Stimulated activated CD8-positive, alpha-beta memory T cell treated with anti-CD3 and anti-CD28 coated beads, Interleukin-7, amount 100 ng/mL, for 1 hour (primary cell): Measurements from ENCODE around the gene SLC50A1.
"Not testable (repeated sequence)": the region's sequence is repeated elsewhere in the genome, so short reads cannot be mapped to it uniquely, and the experiment has no call there.

Experiments
- DNase-seq, 2 donors: peaks; one replicate each; pipeline ENCODE4 v3.0.0-alpha.2; 2020; ENCODE audit warnings: low read depth in 2 of 2

Gene SLC50A1

DNA sequence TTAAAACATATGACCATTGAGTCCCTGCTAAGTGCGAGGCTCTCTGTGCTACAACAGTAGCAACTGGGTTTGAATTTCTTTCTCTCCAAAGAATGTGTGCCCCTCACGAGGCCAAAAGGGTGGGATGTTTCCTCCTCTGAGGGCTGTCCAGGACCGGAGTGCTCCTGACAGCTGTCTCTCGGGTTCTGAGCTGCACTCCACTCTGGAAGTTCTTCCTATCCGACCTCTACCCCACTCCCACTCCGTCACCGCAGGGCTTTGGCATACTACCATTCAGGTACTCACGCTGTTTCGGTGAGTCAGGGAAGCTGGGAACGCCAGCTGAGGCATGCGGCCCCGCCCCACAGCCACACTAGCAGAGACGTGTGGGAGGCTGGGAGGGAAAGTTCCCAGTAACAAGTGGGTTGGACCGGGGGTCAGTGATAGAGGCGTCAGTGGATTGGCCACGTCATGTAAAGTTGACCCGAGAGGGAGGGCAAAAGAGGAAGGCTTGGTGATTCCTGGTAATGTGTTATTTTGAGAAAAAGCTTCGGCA is 705 bp upstream of the SLC50A1 start:
- DNase-seq = no peak

DNA sequence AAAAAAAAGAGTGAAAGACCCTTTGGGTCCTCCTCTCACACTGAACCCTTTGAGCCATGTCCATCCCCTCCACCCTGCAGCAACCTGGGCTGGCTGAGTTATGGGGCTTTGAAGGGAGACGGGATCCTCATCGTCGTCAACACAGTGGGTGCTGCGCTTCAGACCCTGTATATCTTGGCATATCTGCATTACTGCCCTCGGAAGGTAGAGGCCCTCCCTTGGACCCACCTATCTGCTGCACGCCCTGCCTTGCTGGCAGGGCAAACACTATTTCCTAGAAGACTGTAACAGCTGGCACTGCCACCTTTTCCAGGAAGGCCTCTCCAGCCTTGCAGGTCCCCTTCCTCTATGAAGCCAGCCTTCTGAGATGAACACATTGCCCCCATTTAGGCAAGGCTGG is 1.1 kb downstream of the SLC50A1 start:
- DNase-seq = no peak

DNA sequence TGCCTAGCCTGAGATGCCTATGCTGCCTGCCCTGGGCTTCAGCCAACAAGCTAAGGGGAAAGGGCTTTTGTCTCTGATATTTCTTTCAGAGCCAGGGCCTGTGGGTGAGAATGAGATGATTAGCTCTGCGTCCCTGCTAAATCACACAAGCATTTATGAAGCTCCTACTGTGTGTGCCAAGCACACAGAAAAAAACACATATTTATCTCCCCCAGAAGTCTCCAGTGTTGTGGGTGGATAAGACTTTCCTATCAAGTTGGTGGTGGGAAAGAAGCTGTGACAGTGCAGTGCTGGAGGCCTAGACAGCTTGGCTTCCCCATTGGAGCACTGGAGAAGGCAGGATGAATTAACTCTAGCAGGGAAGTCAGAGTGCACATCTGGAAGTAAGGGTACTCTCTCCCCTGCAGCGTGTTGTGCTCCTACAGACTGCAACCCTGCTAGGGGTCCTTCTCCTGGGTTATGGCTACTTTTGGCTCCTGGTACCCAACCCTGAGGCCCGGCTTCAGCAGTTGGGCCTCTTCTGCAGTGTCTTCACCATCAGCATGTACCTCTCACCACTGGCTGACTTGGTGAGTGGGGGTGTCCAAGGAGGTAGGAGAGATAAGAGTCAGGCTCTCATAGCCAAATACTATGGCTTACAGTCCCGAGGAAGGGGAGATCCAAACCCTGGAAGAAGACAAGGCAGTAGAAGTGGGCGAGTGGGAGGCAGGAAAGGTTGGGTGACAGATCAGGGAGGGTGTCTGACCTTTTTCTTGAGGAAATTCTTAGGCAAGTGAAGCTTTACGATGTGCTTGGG is 1.7 kb downstream of the SLC50A1 start:
- DNase-seq = no peak

DNA sequence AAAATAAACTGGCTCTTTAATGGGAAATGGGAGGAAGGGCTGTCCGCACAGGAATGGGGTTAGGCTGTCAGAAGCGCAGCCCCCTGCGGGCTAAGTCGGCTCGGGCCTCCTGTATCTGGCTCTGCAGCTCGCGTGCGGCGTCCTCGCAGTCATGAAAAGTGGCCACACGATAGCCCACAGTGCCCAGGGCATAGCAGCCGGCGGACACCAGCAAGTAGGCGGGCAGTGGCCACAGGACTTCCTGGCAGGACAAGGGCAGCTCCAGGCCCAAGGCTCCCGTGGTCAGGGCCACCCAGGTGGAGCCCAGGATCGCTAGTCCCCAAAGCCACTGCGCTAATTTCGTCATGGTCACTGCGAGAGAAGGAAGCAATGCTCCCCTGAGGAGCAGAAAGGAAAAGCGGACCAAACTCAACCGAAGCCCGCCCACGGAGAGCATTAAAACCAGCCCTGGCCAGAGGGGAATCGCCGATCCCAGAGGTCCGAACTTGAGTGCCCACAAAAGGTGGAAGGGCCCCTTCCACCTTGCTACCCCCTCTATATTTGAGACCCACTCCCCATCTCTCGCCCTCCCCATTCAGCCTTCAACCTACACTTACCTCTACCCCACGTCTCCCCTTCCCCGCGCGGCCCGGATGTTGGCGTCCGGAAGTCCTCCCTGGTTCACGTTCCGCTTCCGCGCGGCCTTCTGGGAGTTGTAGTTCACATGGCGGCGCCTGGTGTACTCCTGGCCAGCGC is 4.4 kb downstream of the SLC50A1 start, which contains the start of gene DPM3:
DPM3 (minus strand) TSS at position 637 of the 735 bp plus-strand sequence; CDS start at position 346, 291 bp downstream.
- DNase-seq = peak; percentile 75 to 76

DNA sequence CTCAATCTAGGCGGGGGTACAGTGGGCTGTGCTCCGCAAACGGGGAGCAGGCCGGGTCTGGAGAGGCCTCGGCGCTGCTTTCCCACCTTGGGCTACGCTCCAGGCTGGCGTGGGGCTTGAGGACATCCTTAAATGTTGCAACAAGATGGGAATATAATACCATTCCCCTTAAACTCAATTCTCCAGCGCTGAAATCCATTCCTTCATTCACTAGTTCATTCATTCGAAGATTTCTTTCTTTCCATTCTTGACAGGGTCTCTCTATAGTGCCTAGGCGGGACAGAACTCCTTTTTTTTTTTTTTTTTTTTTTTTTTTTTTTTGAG is 4.9 kb downstream of the SLC50A1 start:
- no peak for DNase-seq

DNA sequence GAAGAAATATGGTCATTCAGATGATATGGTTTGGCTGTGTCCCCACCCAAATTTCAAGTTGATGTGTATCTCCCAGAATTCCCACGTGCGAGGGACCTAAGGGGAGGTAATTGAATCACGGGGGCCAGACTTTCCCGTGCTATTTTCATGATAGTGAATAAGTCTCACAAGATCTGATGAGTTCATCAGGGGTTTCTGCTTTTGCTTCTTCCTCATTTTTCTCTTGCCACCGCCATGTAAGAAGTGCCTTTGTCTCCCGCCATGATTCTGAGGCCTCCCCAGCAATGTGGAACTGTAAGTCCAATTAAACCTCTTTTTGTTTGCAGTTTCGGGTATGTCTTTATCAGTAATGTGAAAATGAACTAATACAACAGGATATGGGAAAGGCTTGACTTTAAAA is 6.1 kb downstream of the SLC50A1 start:
- no peak for DNase-seq

DNA sequence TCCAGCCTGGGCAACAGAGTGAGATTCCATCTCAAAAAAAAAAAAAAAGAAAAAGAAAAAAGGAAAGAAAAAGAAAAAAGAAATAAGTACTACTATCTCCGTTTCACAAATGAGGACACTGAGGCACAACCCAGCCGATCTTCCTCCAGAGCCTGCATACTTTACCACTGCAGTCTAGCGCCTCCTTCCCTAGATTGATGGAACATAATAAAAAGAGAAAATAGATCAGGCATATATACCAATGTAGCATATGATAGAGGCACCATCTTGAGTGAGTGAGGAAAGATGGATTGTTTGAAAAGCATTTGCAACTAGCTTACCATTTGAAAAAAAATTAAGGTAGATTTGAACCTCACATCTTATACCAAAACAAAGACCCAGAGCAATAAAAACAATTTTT is 9.8 kb downstream of the SLC50A1 start:
- no peak for DNase-seq

DNA sequence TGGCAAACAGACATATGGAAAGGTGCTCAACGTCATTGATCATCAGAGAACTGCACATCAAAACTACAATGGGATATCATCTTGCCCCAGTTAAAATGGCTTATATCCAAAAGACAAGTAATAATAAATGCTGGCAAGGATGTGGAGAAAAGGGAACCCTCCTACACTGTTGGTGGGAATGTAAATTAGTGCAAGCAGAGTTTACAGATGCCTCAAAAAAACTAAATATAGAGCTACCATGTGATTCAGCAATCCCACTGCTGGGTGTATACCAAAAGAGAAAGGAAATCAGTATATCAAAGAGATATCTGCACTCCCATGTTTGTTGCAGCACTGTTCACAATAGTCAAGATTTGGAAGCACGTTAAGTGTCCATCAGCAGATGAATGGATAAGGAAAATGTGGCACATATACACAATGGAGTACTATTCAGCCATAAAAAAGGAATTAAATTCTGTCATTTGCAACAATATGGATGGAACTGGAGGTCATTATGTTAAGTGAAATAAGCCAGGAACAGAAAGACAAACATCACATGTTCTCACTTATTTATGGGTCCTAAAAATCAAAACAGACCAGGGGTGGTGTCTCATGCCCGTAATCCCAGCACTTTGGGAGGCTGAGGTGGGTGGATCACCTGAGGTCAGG is 20.5 kb downstream of the SLC50A1 start:
- DNase-seq = not testable (repeated sequence)

DNA sequence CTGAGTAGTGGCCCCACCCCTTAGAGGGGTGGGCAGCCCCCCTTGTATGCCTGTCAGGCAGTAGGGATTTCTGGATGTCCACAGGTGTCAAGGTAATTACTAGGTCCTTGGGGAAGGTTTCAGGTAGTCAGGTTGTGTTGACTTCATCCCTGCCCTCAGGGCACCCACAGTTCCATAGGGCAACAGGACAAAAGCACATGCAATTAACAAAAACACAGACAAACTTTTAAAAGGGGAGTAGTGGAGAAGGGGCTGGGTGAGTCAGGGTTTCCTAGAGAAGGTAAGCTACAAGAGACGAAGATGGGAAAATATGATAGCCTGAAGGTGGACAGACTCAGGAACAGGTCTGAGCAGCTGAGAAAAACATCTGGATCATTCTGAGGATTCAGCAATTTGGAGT is 23.3 kb downstream of the SLC50A1 start:
- no peak for DNase-seq

DNA sequence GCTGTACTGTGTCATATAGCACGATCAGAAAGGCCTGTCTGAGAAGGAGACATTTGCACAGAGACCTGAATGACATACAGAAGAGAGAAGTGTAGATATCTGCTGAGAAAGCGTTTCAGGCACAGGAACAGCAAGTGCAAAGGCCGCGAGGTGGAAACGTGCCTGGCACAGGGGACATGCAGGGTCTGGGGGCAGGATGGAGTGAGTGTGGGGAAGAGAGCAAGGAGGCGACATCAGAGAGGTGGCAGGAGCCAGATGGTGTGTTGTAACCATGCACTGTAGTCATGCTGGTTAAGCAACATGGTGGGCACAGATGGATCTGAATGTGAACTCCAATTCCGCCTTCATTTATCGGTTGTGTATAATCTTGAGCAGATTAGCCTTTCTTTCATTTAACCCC is 24.5 kb downstream of the SLC50A1 start:
- DNase-seq = no peak

DNA sequence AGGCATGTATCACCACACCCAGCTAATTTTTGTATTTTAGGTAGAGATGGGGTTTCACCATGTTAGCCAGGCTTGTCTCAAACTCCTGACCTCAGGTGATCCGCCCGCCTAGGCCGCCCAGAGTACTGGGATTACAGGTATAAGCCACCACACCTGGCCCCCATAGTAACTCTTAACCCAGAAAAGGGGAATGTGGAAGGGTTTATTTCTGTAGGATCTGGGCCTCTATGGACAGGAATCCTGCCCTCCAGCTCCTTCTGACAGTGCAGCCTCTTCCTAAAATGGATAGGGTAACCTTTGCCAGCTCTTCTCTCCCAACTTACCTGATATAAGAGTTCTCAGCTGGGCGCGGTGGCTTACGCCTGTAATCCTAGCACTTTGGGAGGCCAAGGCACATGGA is 27.0 kb downstream of the SLC50A1 start:
- not testable (repeated sequence) for DNase-seq

DNA sequence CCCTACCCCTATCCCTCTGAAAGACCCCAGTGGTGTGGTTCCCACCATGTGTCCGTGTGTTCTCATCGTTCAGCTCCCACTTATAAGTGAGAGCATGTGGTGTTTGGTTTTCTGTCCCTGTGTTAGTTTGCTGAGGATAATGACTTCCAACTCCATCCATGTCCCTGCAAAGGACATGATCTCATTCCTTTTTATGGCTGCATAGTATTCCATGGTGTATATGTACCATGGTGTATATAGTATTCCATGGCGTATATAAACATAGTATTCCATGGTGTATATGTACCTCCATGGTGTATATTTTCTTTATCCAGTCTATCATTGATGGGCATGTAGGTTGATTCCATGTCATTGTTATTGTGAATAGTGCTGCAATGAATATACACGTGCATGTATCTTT is 28.1 kb downstream of the SLC50A1 start:
- not testable (repeated sequence) for DNase-seq

DNA sequence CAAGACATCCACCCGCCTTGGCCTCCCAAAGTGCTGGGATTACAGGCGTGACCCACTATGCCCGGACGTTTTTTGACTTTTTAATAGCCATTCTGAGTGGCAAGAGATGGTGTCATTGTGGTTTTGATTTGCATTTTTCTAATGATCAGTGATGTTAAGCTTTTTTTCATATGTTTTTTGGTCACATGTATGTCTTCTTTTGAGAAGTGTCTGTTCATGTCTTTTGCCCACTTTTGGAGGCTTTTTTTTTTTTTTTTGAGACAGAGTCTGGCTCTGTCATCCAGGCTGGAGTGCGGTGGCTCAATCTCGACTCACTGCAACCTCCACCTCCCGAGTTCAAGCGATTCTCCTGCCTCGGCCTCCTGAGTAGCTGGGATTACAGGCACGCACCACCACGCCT is 29.0 kb downstream of the SLC50A1 start:
- not testable (repeated sequence) for DNase-seq

DNA sequence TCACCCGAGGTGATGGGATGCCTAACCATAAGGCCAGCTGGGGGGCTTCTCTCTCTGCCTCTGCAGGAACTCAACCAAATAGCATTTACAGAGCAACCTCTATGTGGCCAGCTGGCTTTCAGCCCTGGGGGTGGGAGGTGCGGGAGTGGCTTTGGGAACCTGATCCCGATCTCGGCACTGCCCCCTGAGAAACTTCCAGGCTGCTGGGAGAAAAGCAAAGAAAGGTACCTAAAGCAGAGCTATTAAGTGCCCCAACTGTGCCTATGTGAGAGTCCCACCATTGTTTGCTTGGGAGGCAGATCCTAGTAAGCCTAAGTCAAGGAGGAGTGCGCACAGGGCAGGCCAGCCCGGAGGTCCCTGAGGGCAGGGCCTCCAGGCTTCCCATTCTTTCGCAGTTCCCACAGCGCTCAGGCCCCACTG is 30.4 kb downstream of the SLC50A1 start:
- no peak for DNase-seq

DNA sequence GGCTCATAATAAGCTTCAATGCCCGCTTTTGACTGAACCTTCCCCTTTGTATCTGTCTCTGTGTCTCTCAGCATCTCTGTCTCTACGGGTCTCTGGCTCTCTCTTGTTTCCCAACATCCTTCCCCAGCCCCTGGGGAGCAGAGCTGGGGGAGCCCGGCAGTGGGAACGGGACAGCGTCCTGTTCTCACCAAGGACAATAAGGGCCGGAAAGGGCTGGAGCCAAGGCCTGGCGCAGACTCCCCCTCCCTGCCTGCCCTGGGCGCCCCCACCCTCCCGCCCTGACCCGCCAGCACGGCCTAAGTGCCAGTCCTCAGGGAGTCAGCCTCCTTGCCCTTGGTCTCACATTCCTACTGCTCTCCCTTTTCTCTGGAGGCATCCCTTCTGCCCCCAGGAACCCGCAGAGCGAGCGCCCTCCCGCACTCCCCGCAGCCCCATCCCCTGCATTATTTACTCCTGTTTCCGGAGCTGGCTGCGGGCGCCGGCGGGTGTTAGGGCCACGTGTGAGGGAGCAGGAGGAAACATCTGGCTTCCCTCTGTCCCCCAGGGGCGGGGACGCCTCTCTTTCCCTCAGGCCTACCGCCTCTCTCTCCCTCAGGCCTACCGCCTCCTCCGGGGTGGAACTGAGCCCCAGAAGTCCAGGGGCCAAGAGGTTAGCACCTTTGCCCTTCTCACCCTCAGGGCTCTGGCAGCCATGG is 31.0 kb downstream of the SLC50A1 start:
- no peak for DNase-seq

DNA sequence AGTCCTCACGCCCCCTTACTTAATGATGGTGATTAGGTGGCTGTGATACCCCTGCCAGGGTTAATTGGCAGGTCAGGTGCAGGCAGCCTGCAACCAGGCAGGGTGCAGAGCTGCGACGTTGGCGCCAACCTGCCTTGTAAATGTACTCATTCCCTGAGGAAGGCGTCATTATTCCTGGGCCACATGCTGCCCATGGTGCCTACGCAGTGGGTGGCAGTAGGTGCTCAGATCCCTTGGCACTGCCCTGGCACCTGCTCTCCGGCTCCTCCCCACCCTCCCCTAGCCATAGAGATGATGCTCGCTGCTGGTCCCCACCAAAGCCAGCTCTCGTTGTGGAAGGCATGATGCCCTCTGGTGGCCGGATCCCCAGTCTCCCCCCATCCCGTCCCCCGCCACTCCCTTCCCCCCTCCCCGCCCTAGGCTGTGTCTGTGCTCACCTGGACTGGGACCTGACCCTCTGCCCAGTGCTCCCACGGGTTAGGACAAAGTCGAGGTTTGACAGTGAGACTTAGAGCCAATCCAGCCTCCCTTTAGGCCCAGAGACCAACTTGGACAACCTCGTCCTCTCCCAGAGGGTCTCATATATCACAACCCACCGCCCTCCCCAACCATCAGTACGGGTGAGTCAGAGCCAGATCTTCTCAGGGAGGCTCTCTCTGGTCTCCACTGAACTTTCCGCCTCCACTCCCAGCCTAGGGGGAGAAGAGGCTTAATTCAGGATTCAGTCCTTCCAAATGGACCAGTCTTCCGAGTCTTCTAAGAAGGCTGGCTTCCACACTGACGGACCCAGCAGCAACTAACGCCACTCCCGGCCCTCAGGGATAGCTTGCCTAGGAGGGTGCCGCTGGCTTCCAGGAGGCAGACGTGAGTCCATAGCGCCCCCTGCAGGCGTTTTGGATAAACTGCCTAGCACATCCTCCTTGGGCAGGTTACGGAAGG is 31.8 kb downstream of the SLC50A1 start:
- peak; percentile 59 to 80 for DNase-seq

DNA sequence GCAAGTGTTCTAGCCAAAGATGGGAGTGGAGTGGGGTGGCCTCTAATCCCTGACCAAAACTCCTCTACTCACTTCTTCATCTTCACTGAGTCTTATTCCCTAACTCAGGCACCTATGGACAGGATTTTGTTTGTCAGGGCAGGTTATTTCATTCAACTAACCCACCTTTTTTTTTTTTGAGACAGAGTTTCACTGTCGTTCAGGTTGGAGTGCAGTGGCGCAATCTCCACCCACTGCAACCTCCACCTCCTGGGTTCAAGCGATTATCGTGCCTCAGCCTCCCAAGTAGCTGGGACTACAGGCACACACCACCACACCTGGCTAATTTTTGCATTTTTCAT is 32.4 kb downstream of the SLC50A1 start:
- not testable (repeated sequence) for DNase-seq

DNA sequence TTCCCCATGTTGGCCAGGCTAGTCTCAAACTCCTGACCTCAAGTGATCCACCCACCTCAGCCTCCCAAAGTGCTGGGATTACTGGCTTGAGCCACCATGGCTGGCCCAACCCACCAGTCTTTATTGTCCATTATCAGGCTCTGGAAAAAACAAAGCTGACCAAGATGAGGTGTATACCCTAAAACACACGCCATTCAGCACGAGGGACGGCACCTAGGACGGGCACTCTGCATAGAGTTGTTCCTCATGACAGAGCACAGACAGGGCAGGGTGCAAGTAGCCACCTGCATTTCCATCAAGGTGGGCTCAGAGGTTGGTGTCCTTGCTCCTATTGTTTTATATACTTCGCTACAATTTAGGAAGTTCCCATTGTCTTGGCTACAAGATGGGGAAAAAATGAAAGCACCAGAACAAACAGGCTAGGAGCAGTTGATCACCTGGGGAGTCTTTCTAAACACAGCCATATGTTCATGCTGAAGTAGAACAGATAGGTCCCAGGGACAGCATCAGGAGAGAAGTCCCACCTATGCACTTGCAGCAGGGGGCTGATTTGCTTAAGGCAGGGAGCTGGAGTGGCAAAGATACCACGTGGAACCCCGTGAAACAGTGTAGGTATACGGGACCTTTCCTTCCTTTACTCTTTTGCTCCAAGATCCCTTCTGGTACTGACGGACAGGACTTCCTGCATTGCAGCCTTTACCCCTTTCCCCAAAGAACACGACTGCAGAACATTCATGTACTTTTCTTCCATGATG is 33.0 kb downstream of the SLC50A1 start:
- no peak for DNase-seq

DNA sequence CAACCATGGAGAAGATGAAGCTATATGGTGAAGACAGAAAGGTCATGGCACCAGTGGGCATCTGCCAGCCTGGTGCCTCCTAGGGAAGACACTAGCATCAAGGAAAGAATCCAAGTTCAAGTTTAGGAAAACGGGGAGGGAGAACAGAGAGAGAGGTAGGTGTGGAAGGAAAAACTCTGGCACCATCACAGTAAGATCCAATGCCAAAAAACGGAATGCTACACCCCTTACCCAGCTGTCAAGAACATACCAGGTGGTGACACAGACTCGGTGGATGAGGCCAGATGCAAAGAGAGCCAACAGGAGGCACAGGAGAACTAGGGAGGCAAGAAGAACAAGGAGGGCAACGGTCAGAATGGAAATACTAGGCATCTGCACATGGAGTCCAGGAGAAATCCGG is 33.9 kb downstream of the SLC50A1 start:
- no peak for DNase-seq
